HG02938 (cell line): Measurements from ENCODE around the gene ZNF217.
"Not testable (repeated sequence)": the region's sequence is repeated elsewhere in the genome, so short reads cannot be mapped to it uniquely, and the experiment has no call there.

Experiments used
- ATAC-seq: cut with Tn5 transposase; IDR thresholded peaks from one replicate; pipeline ENCODE4 v1.9.1; 2021; ENCODE audit warnings: mild to moderate bottlenecking, moderate library complexity; ENCODE audit not compliant: unreplicated experiment

ZNF217 gene

GRCh38 chr20:53569606-53570307 is 23.9 kb downstream of the ZNF217 start:
- ATAC-seq = no peak

- no peak for ATAC-seq
These were observed 24.6 kb downstream of the ZNF217 start for GRCh38 chr20:53569005-53569404.

GRCh38 chr20:53568351-53568750 is 25.3 kb downstream of the ZNF217 start:
- no peak for ATAC-seq

- no peak for ATAC-seq
These were observed 26.2 kb downstream of the ZNF217 start for GRCh38 chr20:53567379-53567917.

GRCh38 chr20:53566623-53567022 is 27.0 kb downstream of the ZNF217 start:
- ATAC-seq = not testable (repeated sequence)

GRCh38 chr20:53565254-53565653 is 28.4 kb downstream of the ZNF217 start:
- ATAC-seq = no peak

- not testable (repeated sequence) for ATAC-seq
These were observed 31.4 kb downstream of the ZNF217 start for GRCh38 chr20:53562104-53562764.

GRCh38 chr20:53561505-53561904 is 32.1 kb downstream of the ZNF217 start:
- ATAC-seq = no peak

- ATAC-seq = no peak
These were observed 33.8 kb downstream of the ZNF217 start for GRCh38 chr20:53559816-53560215.

- no peak for ATAC-seq
These were observed 36.5 kb downstream of the ZNF217 start for GRCh38 chr20:53557130-53557529.

GRCh38 chr20:53556267-53556897 is 37.3 kb downstream of the ZNF217 start:
- no peak for ATAC-seq

- ATAC-seq = no peak
These were observed 37.8 kb downstream of the ZNF217 start for GRCh38 chr20:53555816-53556215.

- no peak for ATAC-seq
These were observed 38.6 kb downstream of the ZNF217 start for GRCh38 chr20:53555081-53555480.

GRCh38 chr20:53552572-53552893 is 41.1 kb downstream of the ZNF217 start:
- ATAC-seq = not testable (repeated sequence)

GRCh38 chr20:53551719-53552571 is 41.7 kb downstream of the ZNF217 start:
- not testable (repeated sequence) for ATAC-seq

- no peak for ATAC-seq
These were observed 43.1 kb downstream of the ZNF217 start for GRCh38 chr20:53550280-53551187.

- peak; percentile 56 for ATAC-seq
These were observed 45.9 kb downstream of the ZNF217 start for GRCh38 chr20:53547664-53548239.

GRCh38 chr20:53539516-53539915 is 54.1 kb downstream of the ZNF217 start:
- no peak for ATAC-seq

- ATAC-seq = not testable (repeated sequence)
These were observed 57.3 kb downstream of the ZNF217 start for GRCh38 chr20:53536382-53536781.

GRCh38 chr20:53535878-53536277 is 57.8 kb downstream of the ZNF217 start:
- ATAC-seq = no peak
